CD4-positive, alpha-beta T cell treated with Interleukin-12 subunit alpha and Interleukin-12 subunit beta, for 1 hour (primary cell): ENCODE data around the gene UBTF.

Experiments used
- DNase-seq: peaks from one replicate; pipeline ENCODE4 v3.0.0-alpha.2; 2020

Gene UBTF

DNA sequence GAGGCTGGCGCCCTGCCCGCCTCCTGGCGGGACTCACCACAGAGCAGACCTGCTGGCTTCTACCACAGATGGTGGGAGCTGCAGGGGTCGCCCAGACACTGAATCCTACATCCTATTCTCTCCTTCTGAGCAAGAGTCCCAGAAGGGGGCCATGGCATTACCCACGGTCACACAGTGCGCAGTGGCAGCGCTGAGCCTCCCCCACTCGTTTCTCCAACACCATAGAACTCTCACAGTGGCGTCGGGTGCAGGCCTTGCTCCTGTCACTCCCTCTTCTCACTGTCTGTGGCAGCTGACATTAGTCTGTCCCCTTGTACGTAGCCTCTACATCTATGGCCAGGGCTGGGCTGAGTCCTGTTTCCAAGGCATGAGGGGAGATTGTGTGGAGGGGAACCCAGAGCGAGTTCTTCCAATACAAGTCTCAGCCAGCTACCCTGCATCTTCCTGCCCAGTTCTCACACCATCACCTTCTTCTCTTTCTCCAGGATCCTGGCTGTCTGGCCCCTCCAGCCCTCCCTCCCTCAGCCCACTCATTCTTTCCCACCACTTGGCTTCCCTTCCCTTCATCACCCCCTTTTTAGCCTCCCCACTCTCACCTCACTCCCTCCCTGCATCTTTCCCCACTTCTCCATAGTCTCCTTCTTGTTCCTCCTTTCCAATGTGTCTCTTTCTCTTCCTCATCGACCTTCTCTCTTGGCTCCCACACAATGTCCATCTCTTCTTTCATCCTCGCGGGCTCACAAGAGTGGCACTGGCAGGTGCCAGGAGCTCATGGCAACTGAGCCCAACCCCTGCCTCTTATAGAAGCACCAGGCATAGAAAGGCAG is 5.9 kb downstream of the UBTF start:
- DNase-seq: no peak

DNA sequence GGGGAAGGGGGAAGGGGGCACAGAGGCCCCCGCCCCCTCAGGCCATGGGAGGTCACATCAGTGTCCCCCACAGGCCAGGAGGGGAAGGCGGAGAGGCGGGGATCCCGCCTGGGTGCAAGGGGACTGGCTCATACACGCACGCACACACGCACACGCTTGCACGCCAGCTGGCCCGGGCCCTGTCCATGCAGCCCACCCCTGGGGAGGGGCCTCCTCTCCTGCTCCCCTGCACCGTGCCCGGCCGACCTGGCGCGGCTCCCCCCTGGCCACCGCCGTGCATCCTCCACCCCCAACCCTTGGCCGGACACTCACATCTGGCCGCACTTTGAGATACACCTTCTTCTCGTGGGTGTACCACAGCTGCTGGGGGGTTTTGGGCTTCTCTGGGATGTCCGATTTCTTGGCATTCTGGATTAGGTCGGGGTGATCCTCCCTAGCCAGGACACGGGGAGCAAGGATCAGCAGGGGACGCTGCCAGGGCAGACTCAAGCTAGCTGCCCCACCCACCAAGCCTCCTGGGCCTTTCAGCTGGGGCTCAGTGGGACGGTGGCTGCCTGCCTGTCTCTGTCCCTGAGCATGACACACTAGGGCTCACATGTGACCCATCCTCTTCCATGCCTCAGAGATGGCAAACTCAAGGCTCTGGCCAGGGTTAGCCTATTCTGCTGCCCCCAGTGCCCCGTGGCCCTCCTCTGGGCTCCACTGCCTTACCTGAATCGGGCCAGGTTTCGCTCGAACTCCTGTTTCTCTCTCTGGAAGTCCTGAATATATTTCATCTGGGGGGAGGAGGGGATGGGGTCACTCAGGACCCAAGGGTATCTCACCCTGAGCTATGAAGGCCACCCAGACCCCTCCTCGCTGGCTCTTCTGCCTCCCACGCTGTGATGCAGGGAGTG is 6.7 kb downstream of the UBTF start:
- no peak for DNase-seq

DNA sequence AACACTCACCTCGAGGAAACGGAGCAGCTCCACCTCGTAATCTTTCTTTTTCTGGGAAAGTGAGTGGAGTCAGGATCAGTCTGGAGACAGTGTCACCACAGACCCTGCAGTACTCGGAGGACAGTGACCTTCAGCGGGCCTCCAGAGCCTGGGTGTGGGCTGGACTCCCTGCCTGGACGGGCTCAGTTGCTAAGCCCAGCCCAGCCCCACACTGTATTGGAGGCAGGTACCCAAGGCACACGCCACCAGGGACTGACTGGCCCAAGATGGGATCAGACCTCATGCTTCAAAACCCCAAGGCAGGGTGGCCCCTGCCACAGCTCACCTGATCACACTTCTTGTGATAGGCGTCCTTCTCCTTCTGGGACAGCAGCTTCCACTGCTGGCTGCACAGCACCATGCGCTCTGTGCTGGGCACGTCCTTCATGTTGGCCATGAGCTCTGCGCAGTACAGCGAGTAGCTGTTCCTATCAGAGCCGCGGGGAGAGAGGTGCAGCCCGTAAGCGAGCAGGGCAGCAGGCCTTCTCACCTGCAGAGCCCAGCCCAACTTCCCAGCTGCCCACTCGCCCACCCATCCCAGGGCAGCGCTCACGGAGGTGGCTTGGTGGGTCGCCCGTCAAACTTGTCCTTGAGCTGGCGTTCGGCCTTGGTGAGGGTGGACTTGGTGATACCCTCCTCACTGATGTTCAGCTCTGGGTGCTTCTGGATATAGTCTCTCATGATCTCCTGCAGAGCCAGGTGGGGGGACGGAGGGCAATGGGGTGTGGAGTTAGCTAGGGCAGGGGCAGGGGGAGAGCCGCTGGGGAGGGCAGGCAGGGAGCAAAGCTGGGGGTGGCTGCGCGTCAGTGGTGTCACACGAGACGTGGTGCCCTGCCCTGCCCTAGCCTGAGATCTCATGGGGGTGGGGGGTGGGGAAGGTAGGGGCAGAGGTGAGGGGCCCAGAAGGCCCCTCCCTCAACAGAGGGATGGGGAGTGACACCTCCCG is 7.9 kb downstream of the UBTF start:
- no peak for DNase-seq

DNA sequence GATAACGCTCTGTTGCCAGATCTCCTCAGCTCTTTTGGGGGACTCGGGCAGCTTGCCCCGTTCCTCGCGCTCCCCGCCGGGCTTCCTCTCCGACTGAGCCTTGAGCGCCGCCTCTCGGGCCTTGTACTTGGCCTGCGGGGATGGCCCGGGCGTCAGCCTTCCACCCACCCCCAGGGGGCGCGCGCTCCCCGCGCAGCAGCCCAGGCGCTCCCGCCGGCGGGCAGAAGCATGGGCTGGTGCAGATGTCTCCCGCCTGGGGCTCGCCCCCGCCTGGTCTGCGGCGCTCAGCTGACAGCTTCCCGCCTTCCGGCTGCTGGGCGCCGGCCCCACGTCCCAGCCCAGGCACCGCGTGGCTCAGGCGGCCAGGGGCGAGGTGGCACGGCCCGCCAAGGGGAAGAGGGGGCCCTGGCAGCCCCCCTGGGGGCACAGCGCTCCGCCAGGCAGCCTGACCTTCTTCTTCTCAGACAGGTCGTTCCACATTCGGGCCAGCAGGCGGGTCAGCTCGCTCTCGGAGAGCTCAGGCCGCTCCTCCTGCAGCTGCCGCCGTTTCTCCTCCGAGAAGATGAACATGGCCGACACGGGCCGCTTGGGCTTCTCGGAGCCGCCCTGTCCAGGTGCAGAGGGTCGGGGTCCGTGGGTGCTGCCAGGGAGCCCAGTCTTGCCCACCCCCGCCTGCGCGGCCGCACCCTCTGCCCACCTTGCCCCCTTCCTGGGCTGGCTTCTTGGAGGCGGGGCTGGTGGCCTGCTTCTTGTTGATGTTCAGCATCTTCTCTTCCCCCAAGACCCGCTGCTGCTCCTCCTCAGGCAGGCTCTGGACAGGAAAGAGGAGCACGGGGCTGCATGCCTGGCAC is 8.9 kb downstream of the UBTF start:
- peak; percentile 94 for DNase-seq

DNA sequence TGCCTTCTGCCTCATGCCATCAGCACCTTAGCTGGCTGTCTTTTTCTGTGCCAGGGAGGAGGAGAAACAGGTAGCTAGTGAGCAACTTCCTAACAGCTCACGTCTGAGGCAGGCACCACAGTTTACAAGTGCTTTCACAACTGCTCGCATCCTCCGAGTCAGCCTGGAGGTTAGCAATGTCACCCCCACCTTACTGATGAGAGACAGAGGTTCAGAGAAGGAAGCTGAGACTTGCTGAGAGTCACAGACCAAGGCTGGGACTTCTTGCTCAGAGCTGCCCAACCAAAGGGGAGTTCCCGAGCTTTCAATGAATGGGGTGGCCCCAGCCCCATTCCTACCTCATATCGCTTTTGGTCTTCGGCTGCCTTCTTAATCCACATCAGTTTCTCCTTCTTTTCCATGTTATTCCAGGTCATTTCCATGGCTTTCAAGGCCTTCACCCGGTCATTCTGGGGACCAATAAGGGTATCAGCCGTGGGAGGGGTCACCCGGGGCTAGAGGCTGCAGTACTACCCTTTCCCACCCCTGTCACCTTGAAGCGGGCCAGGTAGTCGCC is 9.6 kb downstream of the UBTF start:
- DNase-seq: peak; percentile 25

DNA sequence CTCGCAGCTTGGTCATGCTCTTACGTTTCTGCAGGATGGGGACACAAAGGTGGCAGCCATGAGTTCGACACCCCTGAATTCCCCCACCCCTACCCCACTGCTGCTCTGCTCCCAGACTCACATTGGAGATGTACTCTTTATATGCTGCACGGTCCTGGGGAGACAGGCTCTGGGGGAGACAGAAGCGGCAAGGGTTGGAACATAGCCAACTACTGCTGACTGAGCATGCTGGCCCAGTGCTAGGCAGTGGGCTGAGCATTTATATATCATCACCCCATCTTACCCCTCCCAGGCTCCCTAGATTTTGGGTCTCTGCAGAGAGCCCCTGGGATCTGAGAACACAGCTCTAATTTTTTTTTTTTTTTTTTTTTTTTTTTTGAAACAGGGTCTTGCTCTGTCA is 11.7 kb downstream of the UBTF start:
- DNase-seq: no peak

DNA sequence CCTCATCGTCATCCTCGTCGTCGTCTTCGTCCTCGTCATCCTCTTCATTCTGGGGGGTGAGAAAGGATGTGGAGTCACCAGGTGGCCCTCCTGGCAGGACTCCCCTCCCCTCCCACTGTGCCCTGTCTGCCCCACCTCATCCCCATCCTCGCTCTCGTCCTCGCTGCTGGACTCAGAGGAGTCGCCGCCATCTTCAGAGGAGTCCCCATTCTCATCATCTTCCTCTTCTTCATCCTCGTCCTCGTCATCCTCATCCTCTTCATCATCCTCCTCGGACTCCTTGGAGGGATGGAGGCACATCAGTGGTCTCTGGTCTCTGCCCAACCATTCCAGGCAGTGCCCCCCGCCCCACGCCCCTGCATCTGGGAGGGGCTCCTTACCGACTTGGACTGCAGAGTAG is 12.2 kb downstream of the UBTF start:
- DNase-seq: no peak

DNA sequence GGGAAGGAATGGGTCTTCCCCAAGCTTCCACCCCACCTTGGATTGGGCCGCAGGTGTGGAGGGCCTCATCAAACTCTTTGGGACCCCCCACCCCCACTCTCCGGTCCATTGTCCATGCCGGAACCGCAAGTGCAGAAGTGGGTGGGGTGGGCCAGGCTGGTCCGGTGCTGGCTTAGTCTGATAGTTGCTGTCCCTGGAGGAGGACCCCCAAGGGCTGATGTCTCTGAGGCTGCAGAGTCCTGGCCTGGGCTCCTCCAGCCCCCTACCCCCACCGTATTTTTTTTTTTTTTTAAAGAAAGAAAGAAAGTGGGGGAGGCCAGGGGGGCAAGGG is 12.7 kb downstream of the UBTF start:
- no peak for DNase-seq

DNA sequence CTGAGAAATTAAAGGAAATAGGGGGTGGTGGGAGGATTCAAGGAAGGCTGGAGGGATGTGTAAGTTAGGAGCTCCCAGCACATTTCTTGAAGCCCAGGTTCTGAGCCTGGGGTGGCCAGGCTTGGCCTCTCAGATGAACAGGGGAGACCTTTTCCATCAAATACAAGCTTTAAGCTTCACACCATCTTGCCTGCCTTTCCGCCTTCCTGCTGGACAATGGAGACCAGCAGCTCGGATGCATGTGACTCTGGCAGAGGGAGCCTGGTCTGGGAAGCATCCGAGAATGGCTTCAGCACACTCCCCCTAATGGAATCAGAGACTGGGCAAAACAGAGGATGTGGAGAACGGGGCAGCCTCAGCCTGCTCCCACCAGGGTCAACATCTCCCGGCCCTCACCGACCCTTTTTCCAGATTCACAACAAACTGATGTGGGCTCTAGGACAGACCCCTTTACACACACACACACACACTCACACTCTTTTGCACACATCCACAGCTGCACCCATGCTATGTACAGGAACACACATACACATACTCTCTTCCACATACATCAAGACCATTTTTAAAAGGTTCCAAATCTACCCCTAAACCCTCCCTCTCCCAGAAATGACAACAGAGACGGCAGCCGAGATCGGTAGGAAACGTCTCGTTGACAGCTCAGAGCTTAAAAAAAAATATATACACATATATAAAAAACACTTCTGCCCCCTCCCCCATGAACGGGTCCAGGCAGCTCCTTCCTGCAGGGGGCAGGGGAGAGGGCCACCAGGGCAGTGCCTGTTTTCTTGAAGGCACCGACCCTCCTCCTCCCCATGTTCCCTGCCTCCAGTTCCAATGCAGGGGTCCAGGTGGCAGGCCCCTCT is 13.3 kb downstream of the UBTF start:
- no peak for DNase-seq

DNA sequence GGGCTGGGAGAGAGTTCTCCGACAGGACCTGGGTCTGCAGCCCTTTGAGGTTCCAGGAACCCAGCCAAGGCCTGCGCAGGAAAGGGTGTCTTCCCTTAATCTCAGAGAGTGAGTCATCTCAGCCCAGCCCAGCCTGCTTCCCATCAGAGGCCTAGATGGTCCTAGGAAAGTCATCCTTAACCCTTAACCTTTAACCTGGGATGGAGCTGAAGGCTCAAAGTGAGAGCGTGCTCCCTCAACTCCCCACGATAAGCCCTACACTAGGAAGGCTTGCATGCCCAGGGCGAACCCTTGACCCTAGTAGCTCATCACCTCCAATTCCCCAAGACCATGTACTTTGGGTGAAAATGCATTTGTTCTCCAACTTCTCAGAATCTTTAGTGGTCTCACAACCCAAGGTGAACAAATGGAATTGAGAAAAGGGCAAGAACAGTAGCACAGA is 15.0 kb downstream of the UBTF start:
- no peak for DNase-seq

DNA sequence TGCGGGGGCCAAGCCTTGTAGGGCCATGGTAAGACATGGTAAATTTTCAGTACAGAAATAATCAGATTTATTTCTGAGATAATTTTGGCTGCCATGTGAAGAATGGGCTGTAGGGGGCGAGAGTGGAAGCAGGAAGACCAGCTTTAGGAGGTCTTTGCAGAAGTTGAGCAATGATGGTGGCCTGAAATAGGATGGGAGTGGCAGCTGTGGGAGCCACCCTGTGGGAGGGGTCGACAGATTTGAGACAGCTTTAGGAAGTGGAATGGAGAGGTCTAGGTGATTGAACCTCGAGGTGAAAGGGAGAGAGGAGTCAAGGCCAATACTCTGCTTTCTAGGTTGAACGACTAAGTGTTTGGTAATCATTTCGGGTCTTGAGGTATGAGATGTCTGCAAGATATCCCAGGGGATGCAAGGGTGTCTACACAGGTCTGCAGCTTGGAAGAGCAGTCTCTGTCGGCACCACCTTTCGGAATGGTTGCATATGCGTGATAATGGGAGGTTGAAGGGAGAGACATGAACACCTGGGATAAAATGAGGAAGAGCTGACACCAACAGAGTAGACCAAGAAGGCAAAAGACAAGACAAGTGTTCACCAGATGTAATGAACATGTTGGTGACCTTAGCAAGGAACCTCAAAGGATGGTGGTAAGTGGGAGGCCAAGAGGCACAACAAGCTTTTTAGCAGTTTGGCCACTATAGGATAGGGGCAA is 15.6 kb downstream of the UBTF start:
- DNase-seq: peak; percentile 70

DNA sequence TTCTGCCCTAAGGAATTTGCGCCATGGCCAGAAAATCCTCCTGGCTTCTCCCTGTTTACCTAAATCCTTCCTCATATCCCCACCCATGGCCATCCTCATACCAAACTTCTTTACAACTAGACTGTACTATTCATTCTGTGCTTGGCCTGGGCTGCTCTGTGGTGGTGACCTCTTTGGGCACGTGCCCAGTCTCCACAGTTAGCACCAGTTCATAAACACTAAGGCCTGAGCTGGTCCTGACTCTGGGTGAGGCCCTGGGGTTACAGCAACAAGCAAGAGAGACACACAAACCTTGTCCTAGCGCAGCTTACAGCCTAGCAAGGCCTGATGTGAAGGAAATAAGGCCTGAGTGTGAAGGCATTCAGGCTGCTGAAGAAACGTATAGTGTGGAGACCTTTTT is 16.7 kb downstream of the UBTF start:
- DNase-seq: no peak

DNA sequence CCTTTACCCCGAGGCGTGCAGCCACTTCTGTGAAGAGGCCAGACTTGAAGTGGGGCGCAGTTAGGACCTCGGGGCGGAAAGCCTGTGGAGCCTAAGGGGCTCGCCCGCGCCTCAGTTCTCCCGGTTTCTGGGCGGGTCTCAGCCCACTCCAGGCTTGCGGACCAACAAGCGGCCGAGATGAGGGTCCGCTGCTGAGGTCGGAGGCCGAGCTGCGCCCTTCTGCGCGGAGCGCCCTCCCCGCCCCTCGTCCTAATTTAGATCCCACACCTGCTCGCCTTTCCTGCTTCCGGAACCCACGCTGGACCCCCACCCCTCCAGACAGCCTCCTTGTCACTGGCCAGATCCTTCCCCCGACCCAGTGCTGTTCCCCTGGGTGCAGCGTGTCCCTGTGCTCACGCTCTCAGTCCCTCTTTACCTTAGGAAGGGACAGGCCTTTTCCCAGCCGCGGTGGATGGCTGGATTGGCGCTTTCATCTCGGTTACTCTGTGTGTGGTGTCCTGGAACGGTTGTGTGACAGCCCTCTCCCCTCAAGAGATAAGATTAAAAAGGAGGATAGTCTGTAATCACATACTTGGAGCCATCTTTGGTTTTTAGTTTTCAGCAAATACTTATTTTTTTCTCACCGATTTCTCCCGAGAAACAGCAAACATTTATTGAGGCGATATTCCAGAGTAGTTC is 18.9 kb downstream of the UBTF start:
- no peak for DNase-seq

DNA sequence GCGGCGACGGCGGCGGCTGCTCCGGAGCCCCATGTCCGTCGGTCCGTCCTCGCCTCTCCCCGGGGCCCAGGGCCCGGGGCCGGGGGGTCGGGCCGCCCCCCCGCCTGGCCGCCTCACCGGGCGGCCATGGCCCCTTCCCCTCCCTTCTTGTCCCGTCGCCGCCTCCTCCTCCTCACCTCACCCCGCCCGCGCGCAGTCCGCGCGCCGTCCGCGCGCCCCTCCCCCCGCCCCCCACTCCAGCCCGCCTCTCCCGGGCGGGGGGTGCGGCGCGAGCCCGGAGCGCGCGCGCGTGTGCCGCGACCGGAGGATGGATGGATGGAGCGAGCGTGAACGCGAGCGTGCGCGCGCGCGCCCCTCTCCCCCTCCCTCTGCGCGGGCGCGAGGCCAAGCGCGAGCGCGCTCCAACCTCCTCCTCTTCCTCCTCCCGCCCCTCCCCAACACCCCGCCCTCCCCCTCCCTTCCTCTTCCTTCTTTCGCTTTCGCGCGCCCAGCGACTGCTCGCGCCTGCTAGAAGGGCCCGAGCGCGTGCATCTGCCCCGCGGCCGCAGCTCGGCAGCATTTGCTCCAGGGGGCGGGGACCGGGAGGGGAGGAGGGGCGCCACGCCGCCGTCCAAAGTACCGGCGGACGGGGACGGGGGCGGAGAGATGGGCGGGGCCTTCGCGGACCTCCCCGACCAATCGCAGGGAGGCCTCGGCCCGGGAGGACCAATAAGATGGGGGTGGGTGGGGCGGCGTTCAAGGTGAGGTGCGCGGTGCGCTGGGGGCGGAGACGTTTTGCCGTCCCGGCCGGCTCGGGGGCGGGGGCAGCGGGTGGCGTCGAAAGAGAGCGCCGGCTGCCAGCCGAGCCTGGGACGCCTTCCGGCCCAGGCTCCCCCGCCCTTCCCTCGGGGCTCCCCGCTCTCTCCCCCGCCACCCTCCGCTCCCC is 19.7 kb downstream of the UBTF start, which contains the start of gene ATXN7L3:
TSS of gene ATXN7L3 (minus strand) at position 332 of the 925 bp plus-strand sequence. CDS start 1,814 bp downstream, outside the sequence.
- DNase-seq: peak; percentile 100

DNA sequence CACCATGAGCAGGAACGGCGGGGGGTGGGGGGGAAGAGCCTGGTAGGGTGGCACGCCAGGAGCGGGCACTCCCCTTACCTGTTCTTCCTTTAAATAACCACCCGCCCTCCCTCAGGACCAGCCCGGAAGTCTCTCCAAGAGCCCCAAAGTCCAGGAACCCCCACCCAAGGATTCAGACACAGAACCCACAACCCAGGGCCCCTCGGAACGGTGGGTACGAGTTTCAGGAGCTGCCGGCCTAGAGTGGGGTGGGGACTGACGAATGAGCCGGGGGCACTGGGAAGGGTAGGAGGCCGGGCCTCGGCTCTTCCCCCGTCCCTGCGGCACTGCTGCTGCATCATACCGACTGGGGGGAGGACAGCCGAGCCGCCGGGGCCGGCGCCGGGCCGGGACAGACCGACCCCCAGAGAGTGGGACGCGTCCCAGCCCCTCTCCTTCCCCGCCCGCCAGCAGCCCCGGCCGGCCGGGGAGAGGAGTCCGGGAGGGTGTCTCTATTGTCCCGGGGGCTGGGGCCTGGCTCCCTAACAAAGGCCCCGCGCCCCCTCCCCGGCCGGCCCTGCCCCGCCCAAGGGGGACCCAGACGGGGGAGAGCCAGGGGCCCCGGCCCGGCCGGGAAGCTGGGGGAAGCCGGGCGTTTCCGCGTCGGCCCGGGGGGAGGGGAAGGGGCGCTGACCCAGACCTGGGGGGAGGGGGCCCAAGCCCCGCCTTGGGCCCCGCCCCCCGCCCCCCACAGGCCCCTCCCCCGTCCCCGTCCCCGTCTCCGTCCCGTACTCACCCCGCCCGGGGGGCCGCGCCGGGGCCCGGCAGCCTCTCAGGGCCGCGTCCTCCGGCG is 20.5 kb downstream of the UBTF start:
- DNase-seq: peak; percentile 69

DNA sequence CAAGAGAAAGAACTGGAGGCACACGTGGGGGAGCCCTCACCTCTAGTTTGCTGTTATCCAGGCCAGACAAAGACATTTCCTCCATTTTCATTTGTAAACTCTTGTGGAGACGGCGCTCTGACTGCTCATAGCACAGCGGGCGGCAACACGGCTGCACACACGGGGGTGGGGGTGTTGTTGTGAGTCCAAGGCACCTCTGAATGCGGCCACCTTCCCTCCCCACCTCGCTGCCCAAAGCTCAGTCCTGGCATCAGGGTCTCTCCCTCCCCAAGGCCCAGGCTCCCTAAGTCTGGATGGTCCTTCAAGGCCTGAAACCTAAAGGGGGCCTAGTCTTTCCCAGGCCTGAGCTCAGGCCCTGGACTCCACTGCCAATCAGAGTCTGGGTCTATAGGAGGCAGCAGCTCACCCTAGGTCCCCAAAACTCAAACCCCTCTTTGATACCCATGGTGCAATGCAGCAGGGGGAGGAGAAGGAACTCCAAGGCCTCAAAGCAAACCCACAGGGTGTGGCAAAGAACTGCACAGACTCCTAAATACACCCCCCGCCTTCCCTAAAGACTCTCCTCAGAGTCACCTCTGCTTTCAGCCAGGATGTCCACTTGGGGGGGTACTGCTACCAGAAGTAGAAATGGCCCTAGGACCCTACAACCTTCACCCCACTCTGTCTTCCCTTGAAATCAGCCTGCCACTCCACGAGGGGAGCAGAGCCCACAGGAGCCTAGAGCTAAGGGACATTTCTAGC is 21.3 kb downstream of the UBTF start:
- peak; percentile 80 for DNase-seq
